HG03039 (cell line): ENCODE measurements around the gene PNPLA6.

Source experiments
- ATAC-seq: cut with Tn5 transposase; IDR thresholded peaks from one replicate; pipeline ENCODE4 v1.9.1; 2021; ENCODE audit warnings: mild to moderate bottlenecking, moderate library complexity; ENCODE audit not compliant: unreplicated experiment

PNPLA6 gene

GRCh38 chr19:7515110-7515644, 20.3 kb upstream of the PNPLA6 start:
- no peak for ATAC-seq

GRCh38 chr19:7515645-7516151, 19.8 kb upstream of the PNPLA6 start, which contains the start of gene ZNF358:
Gene ZNF358, plus strand, starts transcription at chr19:7516103. Its CDS starts 3,140 bp downstream, at chr19:7519243.
- ATAC-seq = no peak

- no peak for ATAC-seq
Observed at GRCh38 chr19:7516333-7516732, 19.2 kb upstream of the PNPLA6 start.

GRCh38 chr19:7516878-7517277, 18.6 kb upstream of the PNPLA6 start:
- no peak for ATAC-seq

- no peak for ATAC-seq
Observed at GRCh38 chr19:7519361-7520130, 16.0 kb upstream of the PNPLA6 start.

GRCh38 chr19:7520131-7521051, 15.1 kb upstream of the PNPLA6 start:
- ATAC-seq = no peak

GRCh38 chr19:7521551-7522071, 13.9 kb upstream of the PNPLA6 start:
- no peak for ATAC-seq

- peak; percentile 78 for ATAC-seq
Observed at GRCh38 chr19:7522072-7522922, 13.2 kb upstream of the PNPLA6 start, which contains the start of gene MCOLN1. Gene MCOLN1, plus strand, starts transcription at chr19:7522624. Its CDS starts 127 bp downstream, at chr19:7522751.

- no peak for ATAC-seq
Observed at GRCh38 chr19:7522923-7523667, 12.4 kb upstream of the PNPLA6 start.

GRCh38 chr19:7524523-7524922, 11.0 kb upstream of the PNPLA6 start:
- ATAC-seq = no peak

GRCh38 chr19:7524992-7525739, 10.4 kb upstream of the PNPLA6 start:
- ATAC-seq = no peak

GRCh38 chr19:7526059-7526929, 9.2 kb upstream of the PNPLA6 start:
- no peak for ATAC-seq

- no peak for ATAC-seq
Observed at GRCh38 chr19:7527516-7528191, 7.9 kb upstream of the PNPLA6 start.

GRCh38 chr19:7528192-7528519, 7.4 kb upstream of the PNPLA6 start:
- ATAC-seq = no peak

- ATAC-seq = no peak
Observed at GRCh38 chr19:7528522-7529245, 6.8 kb upstream of the PNPLA6 start.

GRCh38 chr19:7529246-7529600, 6.3 kb upstream of the PNPLA6 start:
- no peak for ATAC-seq
